DOHH2 (cell line): ENCODE measurements around the gene RASA3.

ENCODE experiments used
- H3F3A ChIP-seq: fragments of 200-600 bp; sonication (generic), shearing (Covaris generic); 2 replicates; pipeline ENCODE4 v1.6.0; 2016; ENCODE audit warnings: antibody characterized with exemption, mild to moderate bottlenecking; ENCODE audit not compliant: control insufficient read depth, insufficient read depth
- H3K27ac ChIP-seq: fragments of 200-600 bp; sonication (generic); 2 replicates; pipeline ENCODE4 v1.5.1; 2014; ENCODE audit warnings: low read depth, mild to moderate bottlenecking, low read length, moderate library complexity
- H3K27me3 ChIP-seq: fragments of 200-600 bp; sonication (generic); 2 replicates; pipeline ENCODE4 v1.6.1; 2014; ENCODE audit warnings: mild to moderate bottlenecking, low read length, mixed read lengths; ENCODE audit not compliant: control insufficient read depth
- H3K36me3 ChIP-seq: fragments of 200-600 bp; sonication (generic); 2 replicates; pipeline ENCODE4 v1.6.1; 2014; ENCODE audit warnings: mild to moderate bottlenecking, low read length, moderate library complexity, mixed read lengths; ENCODE audit not compliant: control insufficient read depth
- H3K4me1 ChIP-seq: fragments of 200-600 bp; sonication (generic); 2 replicates; pipeline ENCODE4 v1.6.1; 2014; ENCODE audit warnings: mild to moderate bottlenecking, low read length, mixed read lengths; ENCODE audit not compliant: control insufficient read depth
- H3K4me2 ChIP-seq: fragments of 200-600 bp; sonication (generic); 2 replicates; pipeline ENCODE4 v1.6.0; 2014; ENCODE audit warnings: mild to moderate bottlenecking, low read length, moderate library complexity
- H3K4me3 ChIP-seq: fragments of 200-600 bp; sonication (generic); 2 replicates; pipeline ENCODE4 v1.5.1; 2014; ENCODE audit warnings: mild to moderate bottlenecking, low read length, mixed read lengths
- H3K79me2 ChIP-seq: fragments of 200-600 bp; sonication (generic); 2 replicates; pipeline ENCODE4 v1.6.1; 2014; ENCODE audit warnings: mild to moderate bottlenecking, low read length, mixed read lengths; ENCODE audit not compliant: control insufficient read depth
- H3K9me2 ChIP-seq: fragments of 200-600 bp; sonication (generic); replicated peaks from 2 replicates; pipeline ENCODE4 v1.6.1; 2014; ENCODE audit warnings: mild to moderate bottlenecking, low read length, mixed read lengths; ENCODE audit not compliant: control insufficient read depth
- H3K9me3 ChIP-seq: fragments of 200-600 bp; sonication (generic); 2 replicates; pipeline ENCODE4 v1.6.1; 2014; ENCODE audit warnings: antibody characterized with exemption, low read length, mixed read lengths; ENCODE audit not compliant: control insufficient read depth, insufficient read depth
- H4K20me1 ChIP-seq: fragments of 200-600 bp; sonication (generic); 2 replicates; pipeline ENCODE4 v1.6.0; 2014; ENCODE audit warnings: low read depth, mild to moderate bottlenecking, antibody characterized with exemption, low read length, moderate library complexity; ENCODE audit not compliant: control insufficient read depth, insufficient read depth
- CTCF ChIP-seq: fragments of 200-600 bp; sonication (generic); IDR thresholded peaks from one replicate; pipeline ENCODE4 v1.5.1; 2014; ENCODE audit warnings: antibody characterized with exemption, mild to moderate bottlenecking, low read depth, low read length; ENCODE audit not compliant: poor library complexity, severe bottlenecking
- EZH2phosphoT487 ChIP-seq: fragments of 200-600 bp; sonication (generic); IDR thresholded peaks from 2 replicates; pipeline ENCODE4 v1.6.1; 2017; ENCODE audit warnings: borderline replicate concordance, mild to moderate bottlenecking, antibody characterized with exemption, low read length, moderate library complexity, mixed read lengths

RASA3 gene

GRCh38 chr13:113977976-113978375 lies 154.4 kb downstream of the RASA3 start:
- H3K79me2 ChIP-seq, result no peaks in the 10 kb centered on the region
- H3K4me2 ChIP-seq, result no peak overlapping the region
- TF ChIP-seq CTCF (no peak), EZH2phosphoT487 (no peak)
- no peaks in the 10 kb centered on the region for H4K20me1 ChIP-seq
- no peak overlapping the region for H3K27ac ChIP-seq
- no peaks in the 10 kb centered on the region for H3K4me1 ChIP-seq
- no peaks in the 10 kb centered on the region for H3K9me2 ChIP-seq
- H3K27me3 ChIP-seq, result no peaks in the 10 kb centered on the region
- H3K4me3 ChIP-seq, result no peak overlapping the region
- no peaks in the 10 kb centered on the region for H3F3A ChIP-seq
- H3K36me3 ChIP-seq, result no peaks in the 10 kb centered on the region
- H3K9me3 ChIP-seq, result no peaks in the 10 kb centered on the region

- no peaks in the 10 kb centered on the region for H3F3A ChIP-seq
- H3K4me3 ChIP-seq, result no peak overlapping the region
- no peaks in the 10 kb centered on the region for H3K9me2 ChIP-seq
- no peak overlapping the region for H3K27ac ChIP-seq
- H3K4me2 ChIP-seq, result no peak overlapping the region
- no peaks in the 10 kb centered on the region for H3K36me3 ChIP-seq
- H3K9me3 ChIP-seq, result no peaks in the 10 kb centered on the region
- H3K4me1 ChIP-seq, result no peaks in the 10 kb centered on the region
- no peaks in the 10 kb centered on the region for H3K79me2 ChIP-seq
- no peaks in the 10 kb centered on the region for H4K20me1 ChIP-seq
- no peaks in the 10 kb centered on the region for H3K27me3 ChIP-seq
- no peak for TF ChIP-seq CTCF
- no peak for TF ChIP-seq EZH2phosphoT487
These were observed 155.4 kb downstream of the RASA3 start for GRCh38 chr13:113976711-113977684.

- H3K27ac ChIP-seq, result no peak overlapping the region
- TF ChIP-seq EZH2phosphoT487 (no peak), CTCF (no peak)
- H3K9me3 ChIP-seq, result no peaks in the 10 kb centered on the region
- no peaks in the 10 kb centered on the region for H3K27me3 ChIP-seq
- H3K36me3 ChIP-seq, result no peaks in the 10 kb centered on the region
- no peaks in the 10 kb centered on the region for H3F3A ChIP-seq
- H3K79me2 ChIP-seq, result no peaks in the 10 kb centered on the region
- H3K9me2 ChIP-seq, result no peaks in the 10 kb centered on the region
- H3K4me2 ChIP-seq, result no peak overlapping the region
- H4K20me1 ChIP-seq, result no peaks in the 10 kb centered on the region
- H3K4me3 ChIP-seq, result no peak overlapping the region
- no peaks in the 10 kb centered on the region for H3K4me1 ChIP-seq
These were observed 157.0 kb downstream of the RASA3 start for GRCh38 chr13:113975416-113975815.
